ENCODE measurements around the gene FKBP1C. TPM values are rescaled to one million over a fixed set of nuclear protein-coding genes. Genes with fewer than 3 reads are reported as not detected.

Gene FKBP1C
- total and polyA plus RNA-seq, 2 of the 4 experiments (the other 2 are of a cell fraction): 0.72 to 3.1 TPM

DNA sequence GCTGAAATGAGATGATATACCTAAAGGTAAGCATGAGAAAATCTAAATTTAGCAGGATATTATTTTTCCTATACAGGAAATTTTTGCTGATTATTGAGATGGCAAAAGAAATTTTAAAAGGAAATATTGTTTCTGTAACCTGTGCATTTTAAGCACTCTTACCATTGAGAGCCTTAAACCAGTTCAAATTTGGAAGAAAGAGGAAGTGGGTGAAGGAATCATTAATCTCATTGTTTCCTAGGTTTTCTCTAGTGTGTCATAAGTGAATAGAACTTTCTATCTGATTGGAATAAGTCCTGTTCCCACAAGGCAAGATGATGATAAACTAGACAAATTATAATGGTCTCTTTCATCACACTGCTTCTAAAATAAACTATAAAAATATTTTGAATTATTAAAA, 22.4 kb upstream of the FKBP1C start:
- in situ Hi-C loops (cut with MboI; ENCODE audit: low sequenced_read_pairs) (no loop called here), dilution Hi-C loops (cut with HindIII; ENCODE audit: low sequenced_read_pairs, unreplicated experiment) (no loop called here), intact Hi-C loops (cut with micrococcal nuclease) (no loop called here)
- Histone ChIP-seq H4K20me1 (ENCODE audit: insufficient read depth, low read length) (no peaks in the 10 kb centered on the region), H3K56ac (ENCODE audit: extremely low read depth, insufficient read depth, low read length) (no peak overlapping the region), H3K9ac (ENCODE audit: low read depth, low read length) (no peak overlapping the region), H3K18ac (ENCODE audit: low read depth, low read length) (no peak overlapping the region), H4K5ac (ENCODE audit: low read depth, low read length) (no peak overlapping the region), H3K9me3 (ENCODE audit: control insufficient read depth, insufficient read depth, low read length) (peaks cover 6% of the 10 kb centered on the region; the same call in 1 of the 2 replicates), H3K4ac (ENCODE audit: low read depth, low read length) (no peak overlapping the region), H2BK120ac (ENCODE audit: low read depth, low read length) (no peak overlapping the region), H3K4me1 (ENCODE audit: control insufficient read depth, insufficient read depth, low read length) (no peaks in the 10 kb centered on the region), H3K36me3 (ENCODE audit: control insufficient read depth, insufficient read depth, low read length) (no peaks in the 10 kb centered on the region), H2AK9ac (replicated peaks; ENCODE audit: low read depth, low read length, poor library complexity) (no peak overlapping the region), H3K79me1 (ENCODE audit: low read depth in 1 of 2, low read length in 2 of 2) (no peaks in the 10 kb centered on the region), H2BK20ac (ENCODE audit: low read depth, low read length) (no peak overlapping the region), H4K8ac (ENCODE audit: low read depth in 2 of 2, low read length in 2 of 2) (no peak overlapping the region), H3K14ac (replicated peaks; ENCODE audit: low read depth, low read length) (no peak overlapping the region), H4K91ac (ENCODE audit: insufficient read depth, low read depth, low read length) (no peak overlapping the region), H3K4me2 (ENCODE audit: low read depth, low read length) (no peak overlapping the region), H2BK15ac (ENCODE audit: low read depth, low read length) (no peak overlapping the region), H3K23ac (ENCODE audit: low read depth, low read length) (no peak overlapping the region), H3K4me3 (ENCODE audit: insufficient read depth, low read depth, low read length) (no peak overlapping the region), H2AK5ac (ENCODE audit: low read depth, low read length) (no peak overlapping the region), H3K27me3 (ENCODE audit: control insufficient read depth, insufficient read depth, low read length) (no peaks in the 10 kb centered on the region), H3K27ac (ENCODE audit: insufficient read depth, low read length) (no peak overlapping the region), H2AFZ (replicated peaks; ENCODE audit: low read length, poor library complexity) (no peak overlapping the region), H3K9me1 (ENCODE audit: insufficient read depth, low read length) (no peaks in the 10 kb centered on the region), H2BK5ac (ENCODE audit: low read depth, low read length, poor library complexity, severe bottlenecking) (no peak overlapping the region)
- TF ChIP-seq RFX5 (IDR thresholded peaks at IDR 0.05; ENCODE audit: low read depth, low read length) (no peak), SMC3 (IDR thresholded peaks at IDR 0.05; ENCODE audit: low read depth, low read length) (no peak), RCOR1 (IDR thresholded peaks at IDR 0.05; ENCODE audit: insufficient replicate concordance, low read length) (no peak), POLR2A (IDR thresholded peaks at IDR 0.05; ENCODE audit: low read depth, low read length) (no peak)
- TF ChIP-seq, protein P1, sequence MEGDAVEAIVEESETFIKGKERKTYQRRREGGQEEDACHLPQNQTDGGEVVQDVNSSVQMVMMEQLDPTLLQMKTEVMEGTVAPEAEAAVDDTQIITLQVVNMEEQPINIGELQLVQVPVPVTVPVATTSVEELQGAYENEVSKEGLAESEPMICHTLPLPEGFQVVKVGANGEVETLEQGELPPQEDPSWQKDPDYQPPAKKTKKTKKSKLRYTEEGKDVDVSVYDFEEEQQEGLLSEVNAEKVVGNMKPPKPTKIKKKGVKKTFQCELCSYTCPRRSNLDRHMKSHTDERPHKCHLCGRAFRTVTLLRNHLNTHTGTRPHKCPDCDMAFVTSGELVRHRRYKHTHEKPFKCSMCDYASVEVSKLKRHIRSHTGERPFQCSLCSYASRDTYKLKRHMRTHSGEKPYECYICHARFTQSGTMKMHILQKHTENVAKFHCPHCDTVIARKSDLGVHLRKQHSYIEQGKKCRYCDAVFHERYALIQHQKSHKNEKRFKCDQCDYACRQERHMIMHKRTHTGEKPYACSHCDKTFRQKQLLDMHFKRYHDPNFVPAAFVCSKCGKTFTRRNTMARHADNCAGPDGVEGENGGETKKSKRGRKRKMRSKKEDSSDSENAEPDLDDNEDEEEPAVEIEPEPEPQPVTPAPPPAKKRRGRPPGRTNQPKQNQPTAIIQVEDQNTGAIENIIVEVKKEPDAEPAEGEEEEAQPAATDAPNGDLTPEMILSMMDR (conservative IDR thresholded peaks at IDR 0.05; ENCODE audit: low read depth, low read length): no peak
- no TSS peak for BruUV-seq (replicated peaks)
- DNase-seq (no peak), ATAC-seq (ENCODE audit: low read depth) (no peak)
- POLR2A ChIA-PET (ENCODE audit: unreplicated experiment): no interaction called here
- CTCF ChIA-PET: no interaction called here
